PC-9 (cell line): ENCODE results near the gene KRT1. TPM values are rescaled to one million over a fixed set of nuclear protein-coding genes. Genes with fewer than 3 reads are reported as not detected.

Experiments used
- BruUV-seq: library from RNA; stranded (reverse); fragments of 400-500 nt; replicated peaks from 2 replicates; lab custom pipeline; 2021; lab: Mats Ljungman, UMichigan
- CTCF ChIA-PET: fragments of 300-600 bp; sonication (Branson Sonifier 250); formaldehyde crosslinking; loops from one replicate; lab custom pipeline; 2022; ENCODE audit warnings: antibody characterized with exemption; lab: Charles Lee
- POLR2A ChIA-PET: fragments of 300-600 bp; sonication (Branson Sonifier 250); formaldehyde crosslinking; loops from one replicate; lab custom pipeline; 2022; ENCODE audit warnings: antibody characterized with exemption; ENCODE audit not compliant: unreplicated experiment; lab: Charles Lee
- DNase-seq, 2 experiments: peaks; one replicate each; pipeline versions ENCODE4 v3.0.0 to v3.0.0-alpha.2; 2015 to 2022; ENCODE audit warnings: mixed read lengths in 1 of 2
- H2AFZ ChIP-seq: fragments of 200-600 bp; sonication (generic); 2 replicates; pipeline ENCODE4 v1.8.1; 2017; ENCODE audit warnings: antibody characterized with exemption
- H3F3A ChIP-seq: fragments of 200-600 bp; sonication (generic); 2 replicates; pipeline ENCODE4 v1.8.1; 2017; ENCODE audit warnings: antibody characterized with exemption, mild to moderate bottlenecking, low read depth; ENCODE audit not compliant: insufficient read depth
- H3K27ac ChIP-seq: fragments of 200-600 bp; sonication (generic); 2 replicates; pipeline ENCODE4 v1.6.1; 2016; ENCODE audit warnings: mixed run types
- H3K27me3 ChIP-seq: fragments of 200-600 bp; sonication (generic); 2 replicates; pipeline ENCODE4 v1.6.1; 2016; ENCODE audit warnings: low read depth, mixed run types; ENCODE audit not compliant: insufficient read depth
- H3K36me3 ChIP-seq: fragments of 200-600 bp; sonication (generic); 2 replicates; pipeline ENCODE4 v1.6.1; 2016; ENCODE audit warnings: low read depth, mixed run types
- H3K4me1 ChIP-seq: fragments of 200-600 bp; sonication (generic); replicated peaks from 2 replicates; pipeline ENCODE4 v1.6.1; 2016; ENCODE audit warnings: mixed run types; ENCODE audit not compliant: insufficient read depth
- H3K4me2 ChIP-seq: fragments of 200-600 bp; sonication (generic); 2 replicates; pipeline ENCODE4 v1.6.1; 2017; ENCODE audit warnings: mixed run types
- H3K4me3 ChIP-seq: fragments of 200-600 bp; sonication (generic); 2 replicates; pipeline ENCODE4 v1.6.1; 2016; ENCODE audit warnings: mixed run types
- H3K79me2 ChIP-seq: fragments of 200-600 bp; sonication (generic); 2 replicates; pipeline ENCODE4 v1.6.1; 2017; ENCODE audit warnings: low read depth, mixed run types
- H3K9me2 ChIP-seq: fragments of 200-600 bp; sonication (generic); 2 replicates; pipeline ENCODE4 v1.8.1; 2017; ENCODE audit warnings: mild to moderate bottlenecking; ENCODE audit not compliant: insufficient read depth
- H3K9me3 ChIP-seq: fragments of 200-600 bp; sonication (generic); 2 replicates; pipeline ENCODE4 v1.8.1; 2016; ENCODE audit warnings: low read depth; ENCODE audit not compliant: insufficient read depth
- H4K20me1 ChIP-seq: fragments of 200-600 bp; sonication (generic); 2 replicates; pipeline ENCODE4 v1.8.1; 2017; ENCODE audit not compliant: insufficient read depth
- CTCF ChIP-seq: fragments of 200-600 bp; sonication (generic); conservative IDR thresholded peaks from 2 replicates; pipeline ENCODE4 v1.6.1; 2017; ENCODE audit warnings: mixed run types, antibody characterized with exemption, mild to moderate bottlenecking, moderate library complexity
- EZH2 ChIP-seq: fragments of 200-600 bp; sonication (generic); IDR thresholded peaks from 2 replicates; pipeline ENCODE4 v1.8.0; 2017; ENCODE audit warnings: antibody characterized with exemption, low read depth
- intact Hi-C: fragments of 100-400 bp; cut with micrococcal nuclease; formaldehyde crosslinking; loops from one replicate; pipeline ENCODE4 v1.10.0; 2022; ENCODE audit not compliant: unreplicated experiment
- total RNA-seq: library from RNA; stranded (reverse); gene quantifications from 2 replicates; pipeline ENCODE4 v1.2.3, GENCODE V29; 2021

Gene KRT1
- total RNA-seq, 1 experiment from 2014 or later: not detected

GRCh38 chr12:52677671-52678070 is 2.5 kb downstream of the KRT1 start:
- H2AFZ ChIP-seq: no peak overlapping the region
- POLR2A ChIA-PET: no interaction called here
- no peak for DNase-seq
- H3K79me2 ChIP-seq: no peaks in the 10 kb centered on the region
- no peaks in the 10 kb centered on the region for H4K20me1 ChIP-seq
- H3K27me3 ChIP-seq: no peaks in the 10 kb centered on the region
- H3K4me1 ChIP-seq: peaks cover 13% of the 10 kb centered on the region
- no peak overlapping the region for H3K4me2 ChIP-seq
- H3K4me3 ChIP-seq: no peak overlapping the region
- CTCF ChIA-PET: no interaction called here
- H3K36me3 ChIP-seq: no peaks in the 10 kb centered on the region
- H3K9me2 ChIP-seq: no peaks in the 10 kb centered on the region
- no peak overlapping the region for H3K27ac ChIP-seq
- TF ChIP-seq EZH2 (no peak), CTCF (no peak)
- intact Hi-C loops: no loop called here
- H3K9me3 ChIP-seq: no peaks in the 10 kb centered on the region
- BruUV-seq: no TSS peak
- H3F3A ChIP-seq: peaks cover 14% of the 10 kb centered on the region

- no peak overlapping the region for H2AFZ ChIP-seq
- TF ChIP-seq EZH2: no peak
- TF ChIP-seq CTCF: no peak
- H3K4me2 ChIP-seq: no peak overlapping the region
- peaks cover 16% of the 10 kb centered on the region for H3K4me1 ChIP-seq
- no peaks in the 10 kb centered on the region for H3K9me3 ChIP-seq
- H3K4me3 ChIP-seq: no peak overlapping the region
- no peak overlapping the region for H3K27ac ChIP-seq
- no peaks in the 10 kb centered on the region for H3K9me2 ChIP-seq
- no peak for DNase-seq
- BruUV-seq: no TSS peak
- ChIA-PET CTCF (no interaction called here), POLR2A (no interaction called here)
- no peaks in the 10 kb centered on the region for H3K27me3 ChIP-seq
- peaks cover 17% of the 10 kb centered on the region for H3F3A ChIP-seq
- no peaks in the 10 kb centered on the region for H3K79me2 ChIP-seq
- intact Hi-C loops: no loop called here
- H3K36me3 ChIP-seq: no peaks in the 10 kb centered on the region
- no peaks in the 10 kb centered on the region for H4K20me1 ChIP-seq
These were observed 3.1 kb downstream of the KRT1 start for GRCh38 chr12:52677126-52677525.

- Histone ChIP-seq H3K4me3 (no peak overlapping the region), H3K79me2 (no peaks in the 10 kb centered on the region), H3K4me2 (no peak overlapping the region), H2AFZ (no peak overlapping the region), H3K27ac (no peak overlapping the region), H3K4me1 (peaks cover 25% of the 10 kb centered on the region), H3K9me2 (no peaks in the 10 kb centered on the region), H4K20me1 (no peaks in the 10 kb centered on the region), H3K36me3 (no peaks in the 10 kb centered on the region), H3F3A (peaks cover 26% of the 10 kb centered on the region), H3K9me3 (no peaks in the 10 kb centered on the region), H3K27me3 (no peaks in the 10 kb centered on the region)
- intact Hi-C loops: no loop called here
- TF ChIP-seq EZH2 (no peak), CTCF (no peak)
- no peak for DNase-seq
- BruUV-seq: no TSS peak
- ChIA-PET CTCF (no interaction called here), POLR2A (no interaction called here)
These were observed 4.0 kb downstream of the KRT1 start for GRCh38 chr12:52676163-52676562.
